Liver (tissue), 9 donors: ENCODE data around the gene UXS1. TPM values are rescaled to one million over a fixed set of nuclear protein-coding genes. Genes with fewer than 3 reads are reported as not detected.

Experiments
- DNase-seq: peaks from one replicate; pipeline ENCODE4 v3.0.0-alpha.2; 2017; ENCODE audit warnings: low spot score
- H3K27ac ChIP-seq, 2 donors: one replicate each; pipeline ENCODE4 v1.7.0; 2013; ENCODE audit warnings: inconsistent platforms in 2 of 2, low read length in 2 of 2, control low read depth in 1 of 2, low read depth in 1 of 2, mild to moderate bottlenecking in 1 of 2
- H3K27me3 ChIP-seq, 4 donors: one replicate each; pipeline versions ENCODE4 v1.6.1 to v1.7.0; 2013; ENCODE audit warnings: low read length in 3 of 4, inconsistent platforms in 1 of 4, mild to moderate bottlenecking in 1 of 4, moderate library complexity in 1 of 4; ENCODE audit not compliant: control insufficient read depth in 4 of 4, insufficient read depth in 4 of 4
- H3K36me3 ChIP-seq, 4 donors: one replicate each; pipeline versions ENCODE4 v1.6.1 to v1.7.0; 2013; ENCODE audit warnings: low read length in 3 of 4, mild to moderate bottlenecking in 3 of 4, low read depth in 1 of 4, moderate library complexity in 1 of 4; ENCODE audit not compliant: control insufficient read depth in 4 of 4, insufficient read depth in 3 of 4
- H3K4me1 ChIP-seq, 4 donors: one replicate each; pipeline versions ENCODE4 v1.6.1 to v1.7.0; 2013; ENCODE audit warnings: low read length in 3 of 4, mild to moderate bottlenecking in 3 of 4, moderate library complexity in 1 of 4; ENCODE audit not compliant: control insufficient read depth in 4 of 4, insufficient read depth in 4 of 4
- H3K4me3 ChIP-seq, 3 donors: one replicate each; pipeline versions ENCODE4 v1.6.1 to v1.7.0; 2013; ENCODE audit warnings: low read length in 3 of 3, control low read depth in 1 of 3, low read depth in 1 of 3, mild to moderate bottlenecking in 1 of 3
- H3K9ac ChIP-seq, 2 donors: one replicate each; pipeline ENCODE4 v1.7.0; 2013; ENCODE audit warnings: low read length in 2 of 2, mild to moderate bottlenecking in 2 of 2, moderate library complexity in 2 of 2, control low read depth in 1 of 2, low read depth in 1 of 2
- H3K9me3 ChIP-seq, 4 donors: one replicate each; pipeline versions ENCODE4 v1.6.1 to v1.7.0; 2013; ENCODE audit warnings: low read length in 3 of 4; ENCODE audit not compliant: control insufficient read depth in 4 of 4
- EGR1 ChIP-seq, 2 donors: IDR thresholded peaks; 2 replicates each; pipeline ENCODE4 v1.6.1; 2016 to 2018; ENCODE audit warnings: antibody characterized with exemption in 2 of 2, low read depth in 2 of 2
- FOXA1 ChIP-seq: IDR thresholded peaks from 2 replicates; pipeline ENCODE4 v1.6.1; 2016; ENCODE audit warnings: antibody characterized with exemption
- FOXA2 ChIP-seq: IDR thresholded peaks from 2 replicates; pipeline ENCODE4 v1.6.1; 2016; ENCODE audit warnings: antibody characterized with exemption
- GABPA ChIP-seq, 2 donors: IDR thresholded peaks in 1 of 2; conservative IDR thresholded peaks in 1 of 2; 2 replicates each; pipeline ENCODE4 v1.6.1; 2016; ENCODE audit warnings: antibody characterized with exemption in 2 of 2, mild to moderate bottlenecking in 1 of 2, moderate library complexity in 1 of 2
- HNF4A ChIP-seq, 2 donors: conservative IDR thresholded peaks; 2 replicates each; pipeline ENCODE4 v1.6.1; 2016; ENCODE audit warnings: antibody characterized with exemption in 2 of 2, mild to moderate bottlenecking in 2 of 2
- HNF4G ChIP-seq: IDR thresholded peaks from 2 replicates; pipeline ENCODE4 v1.6.1; 2016; ENCODE audit warnings: antibody characterized with exemption
- JUND ChIP-seq, 2 donors: IDR thresholded peaks; 2 replicates each; pipeline ENCODE4 v1.6.1; 2016; ENCODE audit warnings: antibody characterized with exemption in 2 of 2
- RAD21 ChIP-seq, 2 donors: IDR thresholded peaks; 2 replicates each; pipeline ENCODE4 v1.6.1; 2016; ENCODE audit warnings: antibody characterized with exemption in 2 of 2, mild to moderate bottlenecking in 2 of 2
- RXRA ChIP-seq, 2 donors: IDR thresholded peaks; 2 replicates each; pipeline ENCODE4 v1.6.1; 2017 to 2018; ENCODE audit warnings: antibody characterized with exemption in 2 of 2, mild to moderate bottlenecking in 1 of 2
- SP1 ChIP-seq: IDR thresholded peaks from 2 replicates; pipeline ENCODE4 v1.6.1; 2018; ENCODE audit warnings: antibody characterized with exemption, mild to moderate bottlenecking
- TAF1 ChIP-seq: conservative IDR thresholded peaks from 2 replicates; pipeline ENCODE4 v1.6.1; 2016; ENCODE audit warnings: antibody characterized with exemption, mild to moderate bottlenecking
- YY1 ChIP-seq: IDR thresholded peaks from 2 replicates; pipeline ENCODE4 v1.6.1; 2016; ENCODE audit warnings: antibody characterized with exemption, mild to moderate bottlenecking
- WGBS: extraction: QIAGEN DNeasy Blood & Tissue Kit; methylation state at CpG from one replicate; pipeline ENCODE4 v1.1.7; 2013; 5-methylcytosine and 5-hydroxymethylcytosine counted together
- polyA plus RNA-seq, 2 donors: library from polyadenylated mRNA; stranded (reverse) in 1 of 2; unstranded in 1 of 2; fragments of 200-250 nt in 1 of 2; fragments of >200 nt in 1 of 2; fragmentation: Nextera tagmentation in 1 of 2; extraction: Ambion mirVana in 1 of 2; gene quantifications; one replicate each; pipeline versions ENCODE4 v1.2.1 to v1.2.3, GENCODE V29; 2013 to 2015
- total RNA-seq, 2 donors: library from RNA; depleted of rRNA; stranded (reverse); fragments of >200 nt; gene quantifications; one replicate each; pipeline ENCODE4 v1.2.3, GENCODE V29; 2014
- TF ChIP-seq, protein P1 (sequence below): IDR thresholded peaks from 2 replicates; pipeline ENCODE4 v1.6.1; 2016; ENCODE audit warnings: antibody characterized with exemption
- TF ChIP-seq, protein P2 (sequence below): IDR thresholded peaks from 2 replicates; pipeline ENCODE4 v1.6.1; 2016; ENCODE audit warnings: antibody characterized with exemption
- TF ChIP-seq, protein P3 (sequence below): fragments of 150-350 bp; IDR thresholded peaks from 2 replicates; pipeline ENCODE4 v1.5.1; 2017; ENCODE audit warnings: improper control_type of control experiment, low read depth, low read length; ENCODE audit not compliant: missing input control
- TF ChIP-seq, protein P4 (sequence below): IDR thresholded peaks from 2 replicates; pipeline ENCODE4 v1.6.1; 2016; ENCODE audit warnings: antibody characterized with exemption, mild to moderate bottlenecking
- donor health status: healthy.
- donor health status: healthy.
- donor health status: healthy.
- donor health status: healthy.
- donor health status: healthy.

Gene UXS1
- total and polyA plus RNA-seq, 4 donors = 8.8 to 19.9 (median 10.0) TPM

DNA sequence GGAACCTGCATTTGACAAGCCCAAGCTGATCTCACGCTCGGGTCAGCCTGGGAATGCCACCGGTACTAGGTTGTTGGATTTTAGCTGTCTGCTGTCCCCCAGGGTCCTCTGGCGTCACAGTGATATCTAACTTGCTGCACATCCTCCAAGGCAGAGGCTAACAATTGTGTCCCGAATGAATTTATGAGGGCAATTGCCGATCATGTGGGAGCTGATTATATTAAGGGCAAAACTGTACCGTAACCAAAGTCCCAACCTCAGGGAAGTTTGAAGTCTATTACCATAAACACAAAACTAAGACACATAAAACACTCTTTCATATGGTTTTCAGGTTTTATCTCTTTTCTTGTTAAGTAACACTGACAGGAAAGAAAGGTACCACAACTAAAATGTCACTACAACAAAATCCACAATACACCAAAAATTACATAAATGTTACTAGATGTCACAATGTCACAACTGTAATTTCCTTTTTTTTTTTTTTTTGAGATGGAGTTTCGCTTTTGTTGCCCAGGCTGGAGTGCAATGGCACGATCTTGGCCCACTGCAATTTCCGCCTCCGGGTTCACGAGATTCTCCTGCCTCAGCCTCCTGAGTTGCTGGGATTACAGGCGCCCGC is 6.7 kb downstream of the UXS1 start (continued):
- TF ChIP-seq, protein P1, sequence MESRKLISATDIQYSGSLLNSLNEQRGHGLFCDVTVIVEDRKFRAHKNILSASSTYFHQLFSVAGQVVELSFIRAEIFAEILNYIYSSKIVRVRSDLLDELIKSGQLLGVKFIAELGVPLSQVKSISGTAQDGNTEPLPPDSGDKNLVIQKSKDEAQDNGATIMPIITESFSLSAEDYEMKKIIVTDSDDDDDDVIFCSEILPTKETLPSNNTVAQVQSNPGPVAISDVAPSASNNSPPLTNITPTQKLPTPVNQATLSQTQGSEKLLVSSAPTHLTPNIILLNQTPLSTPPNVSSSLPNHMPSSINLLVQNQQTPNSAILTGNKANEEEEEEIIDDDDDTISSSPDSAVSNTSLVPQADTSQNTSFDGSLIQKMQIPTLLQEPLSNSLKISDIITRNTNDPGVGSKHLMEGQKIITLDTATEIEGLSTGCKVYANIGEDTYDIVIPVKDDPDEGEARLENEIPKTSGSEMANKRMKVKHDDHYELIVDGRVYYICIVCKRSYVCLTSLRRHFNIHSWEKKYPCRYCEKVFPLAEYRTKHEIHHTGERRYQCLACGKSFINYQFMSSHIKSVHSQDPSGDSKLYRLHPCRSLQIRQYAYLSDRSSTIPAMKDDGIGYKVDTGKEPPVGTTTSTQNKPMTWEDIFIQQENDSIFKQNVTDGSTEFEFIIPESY = no peak
- TF ChIP-seq FOXA1 (no peak), YY1 (no peak), HNF4A (conservative IDR thresholded peaks at IDR 0.05) (no peak), GABPA (IDR thresholded peaks at IDR 0.05 in 1 of 2, conservative IDR thresholded peaks at IDR 0.05 in 1 of 2) (no peak)
- TF ChIP-seq, protein P2, sequence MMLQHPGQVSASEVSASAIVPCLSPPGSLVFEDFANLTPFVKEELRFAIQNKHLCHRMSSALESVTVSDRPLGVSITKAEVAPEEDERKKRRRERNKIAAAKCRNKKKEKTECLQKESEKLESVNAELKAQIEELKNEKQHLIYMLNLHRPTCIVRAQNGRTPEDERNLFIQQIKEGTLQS = no peak

DNA sequence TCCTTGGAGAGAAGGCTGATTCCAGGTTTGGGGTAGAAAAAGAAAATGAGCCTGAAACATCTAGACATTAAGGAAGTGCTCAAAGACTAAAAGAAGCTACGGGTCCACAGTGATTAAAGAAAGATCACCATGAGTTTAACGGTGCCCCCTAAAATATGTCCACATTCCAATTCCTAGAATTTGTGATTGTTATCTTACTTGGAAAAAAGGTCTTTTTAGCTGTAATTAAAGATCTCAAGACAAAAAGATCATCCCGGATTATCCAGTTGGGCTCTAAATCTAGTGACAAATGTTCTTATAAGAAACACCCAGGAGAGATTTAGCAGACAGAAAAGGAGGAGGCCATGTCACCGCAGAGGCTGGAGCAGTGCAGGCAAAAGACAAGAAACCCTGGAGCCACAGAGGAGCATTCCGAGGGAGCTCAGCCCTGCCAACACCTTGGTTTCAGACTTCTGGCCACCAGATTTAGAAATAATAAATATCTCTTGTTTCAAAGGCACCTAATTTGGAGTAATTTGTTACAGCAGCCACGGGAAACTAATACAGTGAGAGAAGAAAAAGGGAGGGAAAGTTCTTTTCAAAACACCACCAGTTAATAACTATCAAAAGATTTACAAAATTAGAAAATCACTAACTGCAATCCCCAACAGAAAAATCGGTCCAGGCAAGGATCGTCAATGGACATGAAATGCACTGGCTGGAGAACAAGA is 8.5 kb downstream of the UXS1 start:
- DNase-seq = no peak
- no peak for TF ChIP-seq RXRA (IDR thresholded peaks at IDR 0.05)
- TF ChIP-seq HNF4A (conservative IDR thresholded peaks at IDR 0.05) = no peak
- TF ChIP-seq, protein P3, sequence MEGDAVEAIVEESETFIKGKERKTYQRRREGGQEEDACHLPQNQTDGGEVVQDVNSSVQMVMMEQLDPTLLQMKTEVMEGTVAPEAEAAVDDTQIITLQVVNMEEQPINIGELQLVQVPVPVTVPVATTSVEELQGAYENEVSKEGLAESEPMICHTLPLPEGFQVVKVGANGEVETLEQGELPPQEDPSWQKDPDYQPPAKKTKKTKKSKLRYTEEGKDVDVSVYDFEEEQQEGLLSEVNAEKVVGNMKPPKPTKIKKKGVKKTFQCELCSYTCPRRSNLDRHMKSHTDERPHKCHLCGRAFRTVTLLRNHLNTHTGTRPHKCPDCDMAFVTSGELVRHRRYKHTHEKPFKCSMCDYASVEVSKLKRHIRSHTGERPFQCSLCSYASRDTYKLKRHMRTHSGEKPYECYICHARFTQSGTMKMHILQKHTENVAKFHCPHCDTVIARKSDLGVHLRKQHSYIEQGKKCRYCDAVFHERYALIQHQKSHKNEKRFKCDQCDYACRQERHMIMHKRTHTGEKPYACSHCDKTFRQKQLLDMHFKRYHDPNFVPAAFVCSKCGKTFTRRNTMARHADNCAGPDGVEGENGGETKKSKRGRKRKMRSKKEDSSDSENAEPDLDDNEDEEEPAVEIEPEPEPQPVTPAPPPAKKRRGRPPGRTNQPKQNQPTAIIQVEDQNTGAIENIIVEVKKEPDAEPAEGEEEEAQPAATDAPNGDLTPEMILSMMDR = no peak
- TF ChIP-seq FOXA2 = no peak
- TF ChIP-seq, protein P2 = no peak
- no peak for TF ChIP-seq EGR1 (IDR thresholded peaks at IDR 0.05; ENCODE audit: low read depth in 2 of 2)
- no peaks in the 10 kb centered on the region for H3K36me3 ChIP-seq
- H3K4me3 ChIP-seq = no peak overlapping the region
- no peak overlapping the region for H3K9ac ChIP-seq
- H3K27me3 ChIP-seq = no peaks in the 10 kb centered on the region
- no peak overlapping the region for H3K27ac ChIP-seq
- WGBS = 85% methylated on average over 8 of the region's 8 CpGs
- no peaks in the 10 kb centered on the region for H3K4me1 ChIP-seq
- no peaks in the 10 kb centered on the region for H3K9me3 ChIP-seq

DNA sequence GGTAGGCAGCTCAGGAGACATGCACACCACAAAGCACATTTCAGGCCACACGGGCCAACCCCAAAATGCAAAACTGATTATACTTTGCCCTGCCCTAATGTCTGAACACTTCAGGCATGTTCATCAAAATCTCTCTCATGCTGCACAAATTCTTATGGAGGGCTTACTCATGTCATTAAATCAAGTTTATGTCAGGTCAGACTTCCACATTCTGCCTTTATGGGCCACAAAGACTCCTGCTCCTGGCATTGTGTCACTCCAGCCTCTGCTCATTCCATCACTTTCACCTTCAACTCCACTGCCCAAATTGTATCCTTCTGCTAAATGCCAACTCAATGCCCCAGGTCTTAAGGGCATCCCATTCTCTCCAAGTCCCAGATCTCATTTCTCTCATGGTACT is 9.2 kb downstream of the UXS1 start:
- WGBS = 89% methylated on average over 1 of the region's 1 CpG
- no peak for DNase-seq
- no peak overlapping the region for H3K9ac ChIP-seq
- H3K9me3 ChIP-seq = no peaks in the 10 kb centered on the region
- no peak for TF ChIP-seq HNF4G
- TF ChIP-seq, protein P4, sequence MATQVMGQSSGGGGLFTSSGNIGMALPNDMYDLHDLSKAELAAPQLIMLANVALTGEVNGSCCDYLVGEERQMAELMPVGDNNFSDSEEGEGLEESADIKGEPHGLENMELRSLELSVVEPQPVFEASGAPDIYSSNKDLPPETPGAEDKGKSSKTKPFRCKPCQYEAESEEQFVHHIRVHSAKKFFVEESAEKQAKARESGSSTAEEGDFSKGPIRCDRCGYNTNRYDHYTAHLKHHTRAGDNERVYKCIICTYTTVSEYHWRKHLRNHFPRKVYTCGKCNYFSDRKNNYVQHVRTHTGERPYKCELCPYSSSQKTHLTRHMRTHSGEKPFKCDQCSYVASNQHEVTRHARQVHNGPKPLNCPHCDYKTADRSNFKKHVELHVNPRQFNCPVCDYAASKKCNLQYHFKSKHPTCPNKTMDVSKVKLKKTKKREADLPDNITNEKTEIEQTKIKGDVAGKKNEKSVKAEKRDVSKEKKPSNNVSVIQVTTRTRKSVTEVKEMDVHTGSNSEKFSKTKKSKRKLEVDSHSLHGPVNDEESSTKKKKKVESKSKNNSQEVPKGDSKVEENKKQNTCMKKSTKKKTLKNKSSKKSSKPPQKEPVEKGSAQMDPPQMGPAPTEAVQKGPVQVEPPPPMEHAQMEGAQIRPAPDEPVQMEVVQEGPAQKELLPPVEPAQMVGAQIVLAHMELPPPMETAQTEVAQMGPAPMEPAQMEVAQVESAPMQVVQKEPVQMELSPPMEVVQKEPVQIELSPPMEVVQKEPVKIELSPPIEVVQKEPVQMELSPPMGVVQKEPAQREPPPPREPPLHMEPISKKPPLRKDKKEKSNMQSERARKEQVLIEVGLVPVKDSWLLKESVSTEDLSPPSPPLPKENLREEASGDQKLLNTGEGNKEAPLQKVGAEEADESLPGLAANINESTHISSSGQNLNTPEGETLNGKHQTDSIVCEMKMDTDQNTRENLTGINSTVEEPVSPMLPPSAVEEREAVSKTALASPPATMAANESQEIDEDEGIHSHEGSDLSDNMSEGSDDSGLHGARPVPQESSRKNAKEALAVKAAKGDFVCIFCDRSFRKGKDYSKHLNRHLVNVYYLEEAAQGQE = no peak
- no peak for TF ChIP-seq RXRA (IDR thresholded peaks at IDR 0.05)
- TF ChIP-seq SP1 = no peak
- no peak for TF ChIP-seq EGR1 (IDR thresholded peaks at IDR 0.05; ENCODE audit: low read depth in 2 of 2)
- TF ChIP-seq HNF4A (conservative IDR thresholded peaks at IDR 0.05) = no peak
- TF ChIP-seq TAF1 = no peak
- no peak for TF ChIP-seq JUND (IDR thresholded peaks at IDR 0.05)
- no peak for TF ChIP-seq FOXA2
- TF ChIP-seq FOXA1 = no peak
- TF ChIP-seq RAD21 (IDR thresholded peaks at IDR 0.05) = no peak
- no peak for TF ChIP-seq YY1
- no peak for TF ChIP-seq GABPA (IDR thresholded peaks at IDR 0.05 in 1 of 2, conservative IDR thresholded peaks at IDR 0.05 in 1 of 2)
- no peaks in the 10 kb centered on the region for H3K36me3 ChIP-seq
- no peak overlapping the region for H3K4me3 ChIP-seq
- no peaks in the 10 kb centered on the region for H3K27me3 ChIP-seq
- H3K4me1 ChIP-seq = no peaks in the 10 kb centered on the region
- no peak overlapping the region for H3K27ac ChIP-seq
